PC-3 (cell line): ENCODE measurements around the gene PTPRN2.

Source experiments
- EZH2 ChIP-seq: fragments of 300-600 bp; sonication (generic); IDR thresholded peaks from one replicate; pipeline ENCODE4 v1.6.1; 2017; ENCODE audit warnings: antibody characterized with exemption, mild to moderate bottlenecking, low read length; ENCODE audit not compliant: unreplicated experiment
- TF ChIP-seq, protein P1 (sequence below): fragments of 300-600 bp; sonication (generic); conservative IDR thresholded peaks from 2 replicates; pipeline ENCODE4 v1.5.1; 2017; ENCODE audit warnings: antibody characterized with exemption, low read depth, mild to moderate bottlenecking, low read length

GRCh38 chr7:158486919-158487318 is 100.7 kb downstream of the PTPRN2 start:
- TF ChIP-seq, protein P1, sequence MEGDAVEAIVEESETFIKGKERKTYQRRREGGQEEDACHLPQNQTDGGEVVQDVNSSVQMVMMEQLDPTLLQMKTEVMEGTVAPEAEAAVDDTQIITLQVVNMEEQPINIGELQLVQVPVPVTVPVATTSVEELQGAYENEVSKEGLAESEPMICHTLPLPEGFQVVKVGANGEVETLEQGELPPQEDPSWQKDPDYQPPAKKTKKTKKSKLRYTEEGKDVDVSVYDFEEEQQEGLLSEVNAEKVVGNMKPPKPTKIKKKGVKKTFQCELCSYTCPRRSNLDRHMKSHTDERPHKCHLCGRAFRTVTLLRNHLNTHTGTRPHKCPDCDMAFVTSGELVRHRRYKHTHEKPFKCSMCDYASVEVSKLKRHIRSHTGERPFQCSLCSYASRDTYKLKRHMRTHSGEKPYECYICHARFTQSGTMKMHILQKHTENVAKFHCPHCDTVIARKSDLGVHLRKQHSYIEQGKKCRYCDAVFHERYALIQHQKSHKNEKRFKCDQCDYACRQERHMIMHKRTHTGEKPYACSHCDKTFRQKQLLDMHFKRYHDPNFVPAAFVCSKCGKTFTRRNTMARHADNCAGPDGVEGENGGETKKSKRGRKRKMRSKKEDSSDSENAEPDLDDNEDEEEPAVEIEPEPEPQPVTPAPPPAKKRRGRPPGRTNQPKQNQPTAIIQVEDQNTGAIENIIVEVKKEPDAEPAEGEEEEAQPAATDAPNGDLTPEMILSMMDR: no peak
- no peak for TF ChIP-seq EZH2
